NT2/D1 (cell line): ENCODE measurements around the gene WDCP.

Experiments used
- YY1 ChIP-seq: IDR thresholded peaks from 2 replicates; pipeline ENCODE4 v1.6.1; 2011; ENCODE audit not compliant: insufficient read length, insufficient read depth
- ZNF274 ChIP-seq: IDR thresholded peaks from 2 replicates; pipeline ENCODE4 v1.6.1; 2011; ENCODE audit warnings: mild to moderate bottlenecking, low read depth, low read length

DNA sequence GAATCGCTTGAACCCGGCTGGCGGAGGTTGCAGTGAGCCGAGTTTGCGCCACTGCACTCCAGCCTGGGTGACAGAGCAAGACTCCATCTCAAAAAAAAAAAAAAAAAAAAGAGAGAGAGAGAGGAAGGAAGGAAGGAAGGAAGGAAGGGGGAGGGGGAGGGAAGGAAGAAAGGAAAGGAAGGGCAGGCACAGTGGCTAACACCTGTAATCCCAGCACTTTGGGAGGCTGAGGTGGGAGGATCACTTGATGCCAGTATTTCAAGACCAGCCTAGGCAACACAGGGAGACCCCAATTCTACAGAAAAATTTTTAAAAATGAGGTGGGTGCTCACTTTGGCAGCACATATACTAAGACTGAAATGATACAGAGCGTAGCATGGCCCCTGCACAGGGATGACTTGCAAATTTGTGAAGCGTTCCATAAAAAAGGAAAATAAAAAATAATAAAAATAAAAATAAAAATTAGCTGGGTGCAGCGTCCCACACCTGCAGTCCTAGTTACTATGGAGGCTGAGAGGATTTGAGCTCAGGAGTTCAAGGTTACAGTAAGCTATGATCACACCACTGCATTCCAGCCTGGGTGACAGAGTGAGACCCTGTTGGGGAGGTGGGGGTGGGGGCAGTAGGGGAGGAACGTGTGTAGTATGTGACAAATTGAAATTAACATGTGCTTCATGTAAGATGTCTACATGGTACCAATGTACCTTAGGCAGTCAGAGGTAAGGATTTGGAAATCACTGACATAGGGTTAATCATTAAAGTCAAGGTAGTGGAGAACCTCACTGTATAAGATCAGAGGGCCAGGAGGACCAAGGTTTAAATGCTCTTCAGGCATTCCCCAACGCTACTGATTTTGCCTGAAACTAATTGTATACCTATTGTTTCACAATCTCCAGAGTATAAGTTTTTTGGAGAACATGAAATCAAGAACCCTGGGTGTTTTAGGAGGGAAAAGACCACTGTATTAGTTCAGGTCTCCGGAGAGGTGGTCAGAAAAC, 1.4 kb downstream of the WDCP start:
- TF ChIP-seq YY1 (no peak), ZNF274 (no peak)
